RKO (cell line): Measurements from ENCODE around the gene TSHZ2.
A peak's percentile ranks its signal among the peaks of the same experiment; 100 is the strongest.

Source experiments
- DNase-seq: peaks from one replicate; pipeline ENCODE4 v3.0.0-alpha.2; 2016; ENCODE audit warnings: low spot score

Gene TSHZ2

DNA sequence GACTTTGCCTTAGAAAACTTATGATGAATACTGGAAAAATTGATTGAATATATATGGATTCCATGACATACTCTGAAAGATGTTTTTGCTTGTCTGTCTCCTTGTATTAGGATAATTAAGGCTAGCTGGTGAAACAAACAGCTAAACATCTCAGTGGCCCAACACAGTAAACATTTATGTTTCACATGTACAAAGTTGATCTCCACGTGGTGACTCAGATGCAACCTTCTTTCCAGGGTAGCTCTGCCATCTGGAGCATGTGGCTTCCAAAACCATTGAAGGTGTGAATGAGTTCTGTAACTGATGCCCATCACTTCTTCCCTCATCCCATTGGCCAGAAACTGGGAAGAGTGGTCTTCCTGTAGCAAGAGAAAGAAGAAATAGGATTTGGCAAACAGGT is 196.3 kb downstream of the TSHZ2 start:
- DNase-seq: no peak

DNA sequence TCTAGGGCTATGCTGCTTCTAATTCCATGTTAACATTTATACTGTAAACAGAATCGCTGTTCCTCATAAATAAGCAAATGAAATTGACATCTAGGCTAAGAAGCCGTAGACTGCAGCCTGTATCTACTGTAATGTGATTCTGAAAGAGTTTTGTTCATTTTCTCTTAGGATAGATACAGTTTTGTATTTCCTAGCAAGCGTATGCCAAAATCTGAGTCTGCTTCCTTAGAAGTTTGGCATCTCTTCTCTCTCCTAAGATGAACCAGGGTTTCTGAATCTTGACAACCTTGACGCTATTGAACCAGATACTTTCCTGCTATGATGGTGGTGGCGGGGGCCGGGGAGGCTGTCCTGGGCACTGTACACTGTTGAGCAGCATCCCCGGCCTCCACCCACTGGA is 198.0 kb downstream of the TSHZ2 start:
- no peak for DNase-seq

DNA sequence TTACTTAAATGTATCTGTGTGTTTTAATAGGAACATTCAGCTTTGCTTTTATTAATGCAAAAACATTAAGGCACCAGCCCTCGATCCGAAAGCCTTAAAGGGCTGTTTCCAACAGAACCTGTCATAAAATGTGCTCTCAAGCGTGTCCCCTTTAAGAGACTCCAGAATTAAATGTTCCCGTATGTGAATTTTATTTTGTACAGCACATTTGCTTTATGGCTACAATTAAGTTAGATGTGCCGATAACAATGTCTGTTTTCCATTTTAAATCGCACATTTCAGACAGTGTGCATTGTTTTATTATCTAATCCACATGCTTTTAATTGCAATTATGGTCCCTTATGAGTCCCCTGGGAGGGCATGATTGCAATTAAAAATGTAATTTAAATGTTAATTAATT is 198.9 kb downstream of the TSHZ2 start:
- no peak for DNase-seq

DNA sequence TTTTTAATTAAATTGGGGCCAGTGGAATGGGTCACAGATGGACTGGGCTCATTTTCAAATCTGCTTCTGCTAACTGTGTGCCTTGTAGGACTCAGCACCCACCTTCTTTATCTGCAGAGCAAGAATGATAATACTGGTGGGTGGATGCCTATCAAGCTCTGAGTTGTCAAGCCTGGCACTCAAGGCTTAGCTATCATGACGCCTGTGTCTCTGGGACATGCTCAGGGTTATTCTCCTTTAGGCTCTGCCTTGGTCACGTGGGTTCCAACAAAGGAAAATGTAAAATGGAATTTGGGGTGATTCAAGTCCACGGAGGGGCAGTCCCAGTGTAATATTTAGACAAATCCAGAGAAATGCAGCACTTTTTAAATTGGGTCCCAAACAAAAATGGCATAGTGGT is 202.3 kb downstream of the TSHZ2 start:
- no peak for DNase-seq

DNA sequence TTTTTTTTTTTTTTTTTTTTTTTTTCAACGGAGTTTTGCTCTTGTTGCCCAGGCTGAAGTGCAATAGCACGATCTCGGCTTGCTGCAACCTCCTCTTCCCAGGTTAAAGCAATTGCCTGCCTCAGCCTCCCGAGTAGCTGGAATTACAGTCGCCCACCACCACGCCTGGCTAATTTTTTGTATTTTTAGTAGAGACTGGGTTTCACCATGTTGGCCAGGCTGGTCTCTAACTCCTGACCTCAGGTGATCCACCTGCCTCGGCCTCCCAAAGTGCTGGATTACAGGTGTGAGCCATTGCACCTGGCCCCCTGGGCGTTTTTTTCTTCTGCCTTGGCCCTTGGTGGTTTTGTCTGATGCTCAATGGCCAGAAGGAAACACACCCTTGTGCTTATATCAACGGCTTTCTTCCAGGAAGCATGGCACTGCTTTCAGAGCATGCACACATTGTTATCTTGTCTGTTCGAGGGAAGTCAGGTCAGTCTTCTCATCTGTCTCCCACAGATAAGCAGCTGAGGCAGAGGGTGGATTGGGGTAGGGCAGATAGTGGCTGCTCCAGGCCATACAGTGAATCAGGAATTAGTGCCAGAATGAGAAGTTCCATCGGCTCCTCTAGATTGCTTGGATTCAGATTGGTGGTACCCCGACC is 203.1 kb downstream of the TSHZ2 start:
- DNase-seq: no peak

DNA sequence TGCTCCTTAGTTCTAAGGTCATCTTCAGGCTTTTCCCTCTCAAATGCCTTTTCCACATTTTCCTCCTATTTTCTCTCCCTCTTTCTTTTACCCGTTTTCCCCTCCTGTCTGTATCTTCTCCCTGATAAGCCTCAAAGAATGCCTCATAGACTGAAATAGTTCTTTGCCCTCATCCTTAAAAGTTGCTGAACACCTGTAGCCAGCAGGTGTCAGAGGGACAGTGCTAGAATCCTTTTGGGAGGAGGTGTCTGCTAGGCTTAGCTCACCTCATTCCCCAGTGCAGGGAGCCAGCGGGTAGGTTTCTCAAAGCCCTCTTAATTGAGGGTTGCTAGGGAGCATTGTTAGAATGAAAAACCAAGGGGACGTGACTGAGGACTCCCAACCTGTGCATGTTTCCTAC is 204.0 kb downstream of the TSHZ2 start:
- no peak for DNase-seq

DNA sequence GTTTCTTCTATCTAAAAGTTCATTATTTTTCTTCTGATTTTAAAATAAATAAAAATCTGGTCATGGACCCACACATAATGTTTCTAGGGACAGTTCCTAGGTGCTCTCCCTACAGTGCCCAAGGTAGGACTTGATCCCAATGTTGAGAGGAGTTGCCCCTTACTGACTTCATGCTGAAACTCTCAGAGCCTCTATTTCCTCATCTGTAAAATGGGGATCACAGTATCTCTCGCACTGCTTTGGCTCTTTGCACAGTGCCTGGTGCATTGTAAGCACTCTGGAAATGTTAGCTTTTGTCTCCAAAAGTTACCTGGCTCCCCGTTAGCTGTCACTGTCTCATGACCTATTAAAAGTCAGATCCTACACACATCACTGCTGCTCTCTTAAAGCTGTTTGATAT is 205.5 kb downstream of the TSHZ2 start:
- no peak for DNase-seq

DNA sequence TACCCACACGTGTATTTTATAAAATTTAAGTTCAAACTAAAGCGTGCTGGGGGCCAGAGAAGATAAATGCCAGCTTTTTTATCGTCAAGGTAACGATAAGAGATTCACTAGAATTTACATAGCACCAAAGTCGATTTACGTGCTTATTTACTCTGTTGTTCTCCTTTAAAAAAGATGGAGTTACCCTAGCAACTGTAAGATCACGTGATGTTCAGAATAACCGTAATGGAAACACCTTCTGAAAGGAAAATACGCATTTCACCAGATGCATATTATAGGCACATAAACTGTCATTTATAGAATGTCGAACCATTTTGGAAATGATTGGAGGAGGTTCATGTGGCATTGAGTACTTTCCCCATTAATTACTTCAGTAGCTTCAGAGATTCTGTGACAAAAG is 207.6 kb downstream of the TSHZ2 start:
- no peak for DNase-seq

DNA sequence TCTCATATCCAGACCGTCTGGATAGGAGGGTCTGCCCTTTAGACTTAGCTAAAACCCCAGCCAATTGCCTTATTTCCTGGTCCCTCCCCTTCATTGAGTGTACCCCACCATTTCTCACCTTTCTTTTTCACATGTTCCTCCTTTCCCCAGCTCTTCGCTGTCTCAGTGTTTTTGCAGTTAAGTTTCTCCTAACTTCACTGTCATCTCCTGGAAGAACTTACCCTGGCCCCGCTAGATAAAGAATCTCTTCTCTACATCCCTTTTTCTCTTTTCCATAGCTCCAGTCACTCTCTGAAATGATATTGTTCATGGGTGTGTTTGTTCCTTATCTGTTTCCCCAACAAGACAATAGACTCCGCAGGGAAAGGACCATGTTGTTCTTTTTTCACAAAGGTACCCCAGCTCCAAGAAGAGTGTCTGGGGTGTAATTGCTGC is 208.8 kb downstream of the TSHZ2 start:
- no peak for DNase-seq

DNA sequence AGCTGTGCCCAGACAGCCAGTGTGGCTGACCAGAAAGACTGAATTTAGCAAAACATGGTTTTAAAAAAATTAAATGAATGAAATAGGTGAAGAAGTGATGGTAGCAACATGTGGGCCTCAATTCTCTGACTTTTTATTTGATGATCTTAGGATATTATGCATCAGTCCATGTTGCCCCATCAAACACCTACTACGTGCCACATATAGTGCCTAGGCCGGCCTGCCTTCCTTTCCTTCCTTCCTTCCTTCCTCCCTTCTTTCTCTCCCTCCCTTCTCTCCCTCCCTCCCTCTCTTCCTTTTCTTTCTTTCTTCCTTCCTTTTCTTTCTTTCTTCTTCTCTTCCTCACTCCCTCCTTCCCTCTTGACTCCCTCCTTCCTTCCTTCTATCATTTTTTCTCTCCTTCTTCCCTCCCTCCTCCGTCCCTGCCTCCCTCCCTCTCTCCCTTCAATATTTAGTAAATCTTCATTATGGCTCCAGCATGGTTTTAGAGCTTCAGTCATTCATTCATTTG is 209.8 kb downstream of the TSHZ2 start:
- no peak for DNase-seq

DNA sequence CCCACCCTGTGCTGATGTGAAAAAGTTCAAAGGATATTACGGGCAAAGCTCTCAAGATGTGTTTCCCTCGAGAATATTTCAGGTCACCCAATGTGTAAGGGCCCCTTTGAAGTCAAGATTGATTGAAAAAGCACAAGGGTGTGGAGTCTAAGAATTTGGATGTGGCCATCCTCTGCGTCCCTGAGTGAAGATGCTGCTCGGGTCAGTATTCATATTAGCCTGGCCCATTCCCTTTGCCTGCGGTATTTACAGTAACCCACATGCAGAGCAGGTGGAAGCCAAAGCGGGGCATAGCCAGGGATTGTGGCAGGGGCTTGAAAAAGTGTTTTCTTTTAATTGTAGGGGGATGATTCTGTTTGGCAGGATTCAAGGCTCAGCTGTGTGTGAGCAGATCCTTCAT is 211.0 kb downstream of the TSHZ2 start:
- DNase-seq: no peak

DNA sequence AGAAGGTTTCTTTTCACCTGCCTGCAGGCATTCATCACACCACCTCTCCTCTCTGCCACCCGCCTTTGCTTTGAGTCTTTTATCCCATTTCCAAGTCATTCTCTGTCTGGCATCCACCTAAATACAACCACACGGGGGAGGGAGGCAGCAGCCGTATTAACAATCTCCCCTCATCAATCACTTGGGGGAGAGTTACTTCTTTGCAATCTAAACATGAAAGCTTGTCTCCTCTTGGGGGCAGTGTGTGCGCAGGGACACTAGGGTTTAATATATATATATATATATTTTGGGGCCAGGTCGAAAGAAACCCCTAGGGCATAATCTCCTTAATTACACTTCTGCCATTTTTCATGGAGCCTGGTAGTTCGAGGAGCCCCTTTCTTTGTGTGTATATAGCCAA is 214.5 kb downstream of the TSHZ2 start:
- no peak for DNase-seq

DNA sequence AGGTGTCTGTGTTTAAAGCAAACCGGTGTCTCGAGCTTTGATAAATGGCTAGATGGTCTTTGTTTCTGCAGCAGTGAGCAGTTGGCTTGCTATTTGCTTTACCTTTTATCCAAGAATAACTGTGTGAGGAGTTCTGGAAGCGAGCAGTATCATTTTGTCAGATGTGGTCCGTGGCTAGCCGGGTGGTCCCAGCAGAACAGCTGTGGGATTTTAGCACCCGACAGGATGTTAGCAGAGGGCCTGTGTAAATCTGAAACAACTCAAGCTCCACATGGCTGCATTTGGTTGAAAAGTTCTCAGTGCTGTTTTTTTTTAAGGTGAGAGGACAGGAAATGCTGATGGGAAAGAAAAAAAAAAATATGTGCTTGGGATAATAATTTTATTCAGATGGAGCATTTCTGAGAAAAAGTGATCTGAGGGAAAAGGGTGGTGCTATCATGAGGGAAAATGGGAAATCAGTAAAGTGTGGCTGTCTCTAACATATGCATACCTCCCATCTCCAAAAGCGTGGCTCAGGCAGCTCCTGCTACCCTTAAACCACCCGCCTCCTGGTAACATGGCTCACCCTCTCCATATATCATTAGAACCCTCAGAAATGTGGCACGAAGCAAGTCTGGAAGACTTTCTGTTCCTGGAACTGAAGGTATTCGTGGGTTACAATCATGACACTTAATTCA is 215.4 kb downstream of the TSHZ2 start:
- DNase-seq: no peak

DNA sequence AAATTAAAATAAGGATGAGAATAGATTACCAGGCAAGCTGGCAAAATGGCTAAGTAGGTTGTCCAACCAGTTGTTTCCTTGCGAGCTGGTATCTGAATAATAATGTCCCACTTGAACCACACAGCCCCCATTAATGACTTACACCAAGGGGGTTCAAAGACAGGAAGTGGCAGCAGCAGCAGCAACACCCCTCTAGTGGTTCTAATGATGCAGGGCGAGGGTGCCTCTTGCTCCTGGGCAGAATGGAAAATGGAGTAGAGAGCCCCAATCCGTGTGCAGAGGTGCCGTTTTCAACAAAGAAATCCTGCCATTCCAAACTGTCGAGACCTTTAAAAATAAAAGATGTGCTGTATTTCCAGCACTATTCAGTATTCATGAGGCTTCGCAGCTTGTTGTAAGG is 218.1 kb downstream of the TSHZ2 start:
- no peak for DNase-seq

DNA sequence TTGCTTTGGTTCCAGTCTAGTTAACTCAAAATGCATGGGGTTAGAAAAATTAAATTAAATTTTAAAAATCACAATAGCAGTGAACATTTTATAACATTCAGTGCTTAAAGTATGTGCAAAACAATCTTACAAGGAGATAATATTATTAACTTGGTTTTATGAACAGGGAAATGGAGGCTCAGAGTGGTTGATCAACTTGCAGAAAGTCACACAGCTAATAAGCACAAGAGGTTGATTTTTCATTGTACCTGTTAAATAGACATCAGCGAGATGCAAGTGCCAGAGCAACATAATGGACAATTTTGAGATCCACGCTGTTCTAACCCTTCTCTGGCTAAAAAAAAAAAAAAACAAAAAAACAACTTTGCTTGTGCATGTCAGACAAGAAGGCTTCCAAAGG is 219.8 kb downstream of the TSHZ2 start:
- no peak for DNase-seq

DNA sequence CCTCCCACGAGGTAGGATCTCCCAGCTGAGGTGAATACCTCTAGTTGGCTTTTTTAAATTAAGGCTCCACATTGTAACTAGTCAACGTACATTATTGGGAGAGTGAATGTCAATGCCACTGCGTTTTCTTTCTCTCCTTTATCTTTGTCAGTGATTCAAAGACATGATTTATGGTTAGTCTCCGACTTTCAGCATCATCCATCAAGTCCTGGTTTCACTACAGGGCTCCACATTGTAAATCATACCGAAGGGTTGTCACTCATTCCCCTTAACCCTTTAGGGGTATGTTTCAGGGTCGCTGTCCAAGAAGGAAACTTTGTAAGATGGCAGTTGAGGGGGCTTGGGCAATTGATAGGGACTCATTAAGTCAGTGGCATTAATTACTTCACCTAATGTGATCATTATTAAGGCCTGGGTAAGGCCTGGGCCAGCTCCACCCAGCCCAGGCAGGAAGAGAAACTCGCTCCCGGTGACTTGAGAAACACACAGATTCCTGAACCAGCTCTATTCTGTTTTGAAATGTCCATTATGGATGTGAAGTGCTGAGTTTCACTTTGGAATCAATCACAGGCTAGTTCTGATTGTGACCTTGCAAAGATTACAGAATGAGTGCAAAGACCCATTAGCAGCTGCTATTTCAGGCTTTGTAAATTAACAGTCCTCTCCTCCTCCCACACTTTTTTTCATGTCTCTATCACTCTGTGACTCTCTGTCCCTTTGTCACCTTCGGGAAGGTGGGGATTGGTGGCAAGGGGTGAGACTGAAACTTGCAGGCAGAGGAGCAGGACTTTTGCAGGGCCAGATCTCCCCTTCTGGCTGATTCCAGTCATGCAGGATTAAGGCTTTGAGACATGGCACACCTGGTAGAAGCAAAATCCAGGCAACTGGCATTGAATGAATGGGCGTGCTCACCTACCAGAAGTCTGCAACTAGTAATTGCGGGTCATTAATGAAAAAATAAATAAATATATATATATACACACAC is 222.4 kb downstream of the TSHZ2 start:
- no peak for DNase-seq

DNA sequence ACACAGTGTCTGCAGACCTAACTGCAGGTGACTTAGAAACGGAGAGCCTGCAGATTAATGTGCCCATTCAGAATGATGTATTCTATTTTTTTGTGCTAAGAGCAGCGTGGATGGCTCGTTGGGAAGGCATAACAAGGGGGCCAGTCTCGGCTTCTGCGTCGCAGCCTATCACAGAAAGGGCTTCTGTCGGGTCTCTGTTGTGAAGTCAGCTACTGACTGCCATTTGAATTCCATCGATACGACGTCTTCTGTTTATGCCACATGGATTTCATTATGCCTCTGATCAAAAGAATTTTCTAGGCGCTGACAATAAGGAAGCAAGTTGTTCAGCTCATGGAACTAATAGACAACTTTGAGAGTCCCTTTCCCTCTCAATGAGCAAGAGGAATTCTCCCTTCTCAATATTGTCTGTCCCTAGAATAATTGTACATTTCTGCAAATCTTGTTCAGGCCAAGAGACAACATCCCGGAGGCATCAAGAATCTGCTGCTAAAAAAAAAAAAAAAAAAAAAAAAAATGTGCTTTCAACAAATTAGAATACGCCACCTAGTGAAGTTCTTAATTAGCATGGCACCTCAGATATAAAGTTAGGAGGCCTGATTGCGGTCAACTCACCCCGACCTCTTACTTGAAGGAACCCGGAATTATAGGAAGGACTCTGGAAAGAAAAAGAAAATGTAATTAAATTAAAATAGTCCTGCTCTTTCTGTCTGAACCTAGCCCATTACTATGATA is 223.9 kb downstream of the TSHZ2 start:
- DNase-seq: no peak

DNA sequence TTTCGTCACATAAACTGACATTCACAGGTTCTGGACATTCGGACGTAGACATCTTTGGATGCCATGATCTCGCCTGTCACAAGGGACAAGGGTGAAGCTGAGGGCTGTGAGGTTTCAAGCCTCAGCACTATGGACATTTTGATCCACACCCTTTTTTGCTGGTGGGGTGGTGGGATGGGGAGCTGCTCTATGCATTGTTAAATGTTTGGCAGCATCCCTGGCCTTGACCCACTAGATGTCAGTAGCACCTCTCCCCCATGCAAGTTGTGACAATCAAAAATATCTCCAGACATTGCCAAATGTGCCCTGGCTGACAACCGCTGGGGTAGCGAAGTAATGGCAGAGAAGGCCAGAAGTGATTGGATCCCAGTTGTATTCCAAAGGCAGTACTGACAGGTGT is 229.4 kb downstream of the TSHZ2 start:
- DNase-seq: no peak

DNA sequence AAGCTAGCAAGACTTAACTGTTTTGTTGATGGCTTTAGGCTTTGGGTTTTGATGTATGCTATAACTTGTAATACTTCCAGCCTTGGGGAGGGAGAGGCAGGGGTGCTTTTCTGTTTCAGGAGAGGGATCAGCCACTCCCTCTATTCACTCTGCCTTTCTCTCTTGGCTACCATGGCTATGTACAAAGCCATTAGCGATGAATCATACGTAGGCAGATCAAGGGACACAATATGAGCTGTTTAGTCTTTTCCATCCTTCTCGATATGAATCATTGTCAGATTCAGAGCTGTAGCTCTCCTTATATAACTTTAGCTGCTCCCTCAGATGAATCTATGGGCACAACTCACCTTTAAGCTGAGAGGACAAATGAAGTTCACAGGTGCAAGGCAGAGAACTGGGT is 230.6 kb downstream of the TSHZ2 start:
- DNase-seq: peak; percentile 30

DNA sequence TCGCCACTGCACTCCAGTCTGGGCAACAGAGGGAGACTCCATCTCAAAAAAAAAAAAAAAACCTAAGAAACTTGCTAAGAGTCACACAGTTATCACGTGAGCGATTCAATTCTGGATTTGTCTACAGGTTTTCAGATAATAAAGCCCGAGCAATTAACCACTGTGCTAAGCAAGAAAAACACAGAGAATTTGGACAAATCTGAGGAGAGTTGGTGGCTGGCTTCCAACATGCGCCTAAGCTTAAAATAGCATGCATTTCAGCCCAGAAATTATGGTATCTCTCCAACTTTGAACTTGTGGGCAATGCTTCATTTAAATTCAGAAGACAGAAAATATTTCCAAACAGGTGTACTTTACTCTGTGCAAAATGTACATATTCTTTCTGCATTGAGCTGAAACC is 232.9 kb downstream of the TSHZ2 start:
- no peak for DNase-seq

DNA sequence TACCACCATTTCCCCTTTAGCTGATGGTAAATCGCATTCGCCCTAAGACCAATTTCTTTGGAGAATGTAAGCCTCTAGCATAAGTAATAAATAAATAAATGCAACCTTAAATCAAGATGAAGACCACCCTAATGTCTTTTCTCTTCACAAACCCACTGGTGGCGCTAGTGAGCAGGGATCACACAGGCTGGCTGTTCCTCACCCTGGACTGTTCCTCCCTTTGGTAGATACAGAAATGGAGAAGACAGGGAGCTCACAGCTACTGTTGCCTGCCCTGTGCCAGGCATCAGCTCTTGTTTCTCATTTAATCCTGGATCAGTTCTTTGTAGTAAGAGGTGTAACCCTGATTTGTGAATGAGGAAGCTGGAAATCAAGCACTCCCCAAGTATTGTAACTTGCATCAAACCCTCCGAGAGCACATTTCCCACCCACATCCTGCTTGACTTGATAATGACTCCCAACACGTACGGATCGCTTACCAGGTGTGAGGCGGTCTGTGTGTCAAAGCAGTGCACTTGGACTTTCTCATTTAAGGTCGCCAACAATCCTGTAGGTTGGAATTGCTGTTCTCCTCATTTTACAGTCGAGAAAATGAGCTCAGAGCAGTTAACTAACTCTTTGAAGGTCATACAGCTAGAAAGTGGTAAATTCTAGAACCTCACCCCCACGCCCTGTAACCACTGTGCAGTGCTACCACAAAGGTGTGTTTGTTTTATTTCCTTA is 236.1 kb downstream of the TSHZ2 start:
- no peak for DNase-seq
